ENCODE results near the gene SCAMP1.

DNA sequence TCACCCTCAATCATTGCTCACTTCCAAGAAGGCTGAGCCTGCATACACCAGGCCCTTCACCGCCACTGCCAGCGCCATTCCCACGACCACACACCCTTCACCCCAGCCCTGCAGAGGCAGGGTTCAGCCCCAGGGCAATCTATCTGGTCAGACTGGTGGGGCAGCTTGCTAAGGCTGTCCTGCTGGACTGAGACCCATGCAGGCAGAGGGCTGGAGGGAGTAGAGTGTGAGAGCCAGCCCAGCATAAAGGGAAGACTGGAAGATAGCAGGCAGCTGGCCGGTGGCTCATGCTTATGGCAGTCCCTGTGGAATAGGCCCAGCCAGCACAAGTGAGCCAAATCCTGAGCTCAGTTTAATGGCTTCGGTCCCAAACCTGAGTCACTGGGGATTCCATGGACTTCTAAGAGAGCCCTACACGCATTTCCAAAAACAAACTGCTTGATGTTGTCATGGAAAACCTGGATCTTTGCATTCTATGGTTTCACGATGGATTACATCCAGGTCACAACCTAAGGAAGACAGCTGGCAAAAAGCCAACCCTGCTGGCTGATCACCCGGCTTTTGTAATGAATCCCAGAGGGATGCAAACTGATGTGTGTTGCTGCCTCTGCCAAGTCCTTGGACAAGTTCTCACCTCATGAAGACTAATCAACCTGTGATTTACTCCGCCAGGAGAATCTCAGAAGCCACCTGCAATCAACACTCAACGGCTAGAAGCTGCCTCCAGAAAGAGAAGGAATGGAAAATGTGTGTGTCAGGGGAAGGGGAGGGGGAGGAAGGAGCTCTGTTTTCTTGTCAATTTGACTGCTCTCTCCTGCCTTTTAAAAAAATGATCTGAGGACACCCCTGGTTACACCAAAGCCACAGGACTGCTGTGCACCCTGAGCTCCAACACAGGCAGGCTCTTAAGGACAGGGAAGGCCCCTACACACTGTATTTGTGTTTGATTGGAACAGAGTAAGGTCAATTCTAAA, 144.6 kb downstream of the SCAMP1 start:
- TF ChIP-seq EZH2 (IDR thresholded peaks at IDR 0.05) (no peak), FOXP2 (optimal IDR thresholded peaks at IDR 0.05; ENCODE audit: control extremely low read depth, extremely low read length, insufficient read depth) (no peak), POLR2AphosphoS5 (IDR thresholded peaks at IDR 0.05; ENCODE audit: borderline replicate concordance, low read depth, low read length) (no peak)
